GM12892 (cell line): ENCODE data around the gene MSMO1.

ENCODE experiments used
- POLR2A ChIP-seq: IDR thresholded peaks from 2 replicates; pipeline ENCODE4 v1.6.1; 2011; ENCODE audit warnings: low read depth, low read length, control low read depth
- POLR2AphosphoS5 ChIP-seq: IDR thresholded peaks from 2 replicates; pipeline ENCODE4 v1.6.1; 2011; ENCODE audit warnings: low read depth, low read length, control low read depth

DNA sequence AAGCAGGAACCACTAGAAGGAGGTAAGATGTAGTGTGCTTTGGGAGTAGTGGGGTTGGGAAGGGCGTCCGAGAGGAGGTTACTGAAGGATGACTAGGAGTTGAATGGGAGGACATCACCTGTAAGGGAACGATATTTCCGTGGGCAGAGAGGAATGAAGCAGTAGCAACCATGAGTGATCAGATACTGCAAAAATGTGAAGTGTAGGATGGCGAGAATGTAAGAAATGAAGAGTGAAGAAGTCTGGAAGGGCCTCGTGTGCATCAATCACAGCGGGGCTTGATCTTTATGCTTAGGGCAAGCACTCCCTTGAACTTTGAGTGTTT, 594 bp downstream of the MSMO1 start:
- TF ChIP-seq POLR2A (no peak), POLR2AphosphoS5 (no peak)
